Breast epithelium (tissue), 4 donors: ENCODE results near the gene TP53I11. TPM values are rescaled to one million over a fixed set of nuclear protein-coding genes. Genes with fewer than 3 reads are reported as not detected.

ENCODE experiments used
- DNase-seq, 2 donors: peaks; one replicate each; pipeline ENCODE4 v3.0.0-alpha.2; 2019; ENCODE audit warnings: low spot score in 2 of 2
- H3K27ac ChIP-seq, 2 donors: fragments of 200-600 bp; sonication (generic) in 1 of 2; one replicate each; pipeline ENCODE4 v1.5.1; 2016 to 2019; ENCODE audit warnings: mild to moderate bottlenecking in 1 of 2
- H3K27me3 ChIP-seq, 2 donors: fragments of 200-600 bp; sonication (generic) in 1 of 2; one replicate each; pipeline versions ENCODE4 v1.5.1 to v1.6.0; 2017 to 2019; ENCODE audit warnings: control low read depth in 1 of 2, mild to moderate bottlenecking in 1 of 2
- H3K36me3 ChIP-seq: fragments of 200-600 bp; one replicate; pipeline ENCODE4 v1.5.1; 2019
- H3K4me1 ChIP-seq, 2 donors: fragments of 200-600 bp; sonication (generic); one replicate each; pipeline ENCODE4 v1.5.1; 2016 to 2019; ENCODE audit warnings: control low read depth in 1 of 2
- H3K4me3 ChIP-seq, 3 donors: fragments of 200-600 bp; sonication (generic); 1 replicate in 2 of 3; 2 replicates in 1 of 3; pipeline ENCODE4 v1.5.1; 2016 to 2019; ENCODE audit warnings: mild to moderate bottlenecking in 3 of 3, moderate library complexity in 2 of 3
- H3K9me3 ChIP-seq, 2 donors: fragments of 200-600 bp; sonication (generic) in 1 of 2; one replicate each; pipeline ENCODE4 v1.5.1; 2016 to 2019; ENCODE audit warnings: control low read depth in 1 of 2
- POLR2A ChIP-seq: fragments of 450-650 bp; IDR thresholded peaks from one replicate; pipeline ENCODE4 v1.6.1; 2016; ENCODE audit warnings: antibody characterized with exemption, mild to moderate bottlenecking, moderate library complexity
- POLR2AphosphoS5 ChIP-seq, 3 donors: sonication (generic); formaldehyde crosslinking; IDR thresholded peaks; one replicate each; pipeline ENCODE4 v1.6.1; 2017; ENCODE audit warnings: antibody characterized with exemption in 3 of 3
- intact Hi-C: fragments of 100-400 bp; cut with DNase I; formaldehyde crosslinking; loops from one replicate; pipeline ENCODE4 v1.15.1; 2023; ENCODE audit warnings: low total_unique reads
- total RNA-seq, 3 donors: library from RNA; depleted of rRNA; stranded (reverse); fragments of >200 nt; gene quantifications; one replicate each; pipeline ENCODE4 v1.1.0, GENCODE V29; 2016
- TF ChIP-seq, protein P1 (sequence below), 3 donors: fragments of 450-650 bp; IDR thresholded peaks; one replicate each; pipeline ENCODE4 v1.5.1; 2016 to 2017; ENCODE audit warnings: antibody characterized with exemption in 3 of 3, mild to moderate bottlenecking in 3 of 3, moderate library complexity in 3 of 3

Gene TP53I11
- total RNA-seq, 3 donors from 2014 or later = 30.7 to 91.1 (median 75.7) TPM

DNA sequence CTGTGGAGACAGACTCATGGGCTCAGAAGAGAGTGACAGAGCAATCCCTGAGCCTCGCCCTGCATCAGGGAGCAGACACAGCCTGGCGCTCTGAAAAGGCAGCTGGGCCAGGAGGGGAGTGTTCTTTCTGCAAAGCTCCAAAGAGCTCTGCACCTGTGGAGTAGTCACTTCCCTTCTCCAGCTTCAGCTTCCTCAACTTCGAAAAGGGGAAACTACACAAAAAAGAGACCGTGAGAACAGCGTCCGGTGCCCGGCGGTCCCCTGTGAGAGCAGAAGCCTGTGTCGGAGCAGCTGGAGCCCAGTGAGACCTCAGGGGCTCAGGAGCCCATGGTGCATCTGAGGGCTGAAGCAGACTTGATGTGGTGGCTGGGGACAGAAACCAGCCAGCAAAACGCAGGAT, 35.1 kb downstream of the TP53I11 start:
- intact Hi-C loops = loop anchor here (10.0 kb wide), 2 partner anchors 191 to 291 kb away; partner anchors contain the start of gene TSPAN18
- no peaks in the 10 kb centered on the region for H3K9me3 ChIP-seq
- no peak for TF ChIP-seq POLR2AphosphoS5 (IDR thresholded peaks at IDR 0.05)
- no peak for TF ChIP-seq POLR2A
- TF ChIP-seq, protein P1, sequence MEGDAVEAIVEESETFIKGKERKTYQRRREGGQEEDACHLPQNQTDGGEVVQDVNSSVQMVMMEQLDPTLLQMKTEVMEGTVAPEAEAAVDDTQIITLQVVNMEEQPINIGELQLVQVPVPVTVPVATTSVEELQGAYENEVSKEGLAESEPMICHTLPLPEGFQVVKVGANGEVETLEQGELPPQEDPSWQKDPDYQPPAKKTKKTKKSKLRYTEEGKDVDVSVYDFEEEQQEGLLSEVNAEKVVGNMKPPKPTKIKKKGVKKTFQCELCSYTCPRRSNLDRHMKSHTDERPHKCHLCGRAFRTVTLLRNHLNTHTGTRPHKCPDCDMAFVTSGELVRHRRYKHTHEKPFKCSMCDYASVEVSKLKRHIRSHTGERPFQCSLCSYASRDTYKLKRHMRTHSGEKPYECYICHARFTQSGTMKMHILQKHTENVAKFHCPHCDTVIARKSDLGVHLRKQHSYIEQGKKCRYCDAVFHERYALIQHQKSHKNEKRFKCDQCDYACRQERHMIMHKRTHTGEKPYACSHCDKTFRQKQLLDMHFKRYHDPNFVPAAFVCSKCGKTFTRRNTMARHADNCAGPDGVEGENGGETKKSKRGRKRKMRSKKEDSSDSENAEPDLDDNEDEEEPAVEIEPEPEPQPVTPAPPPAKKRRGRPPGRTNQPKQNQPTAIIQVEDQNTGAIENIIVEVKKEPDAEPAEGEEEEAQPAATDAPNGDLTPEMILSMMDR (IDR thresholded peaks at IDR 0.05) = no peak
- no peak overlapping the region for H3K27ac ChIP-seq
- no peaks in the 10 kb centered on the region for H3K36me3 ChIP-seq
- no peaks in the 10 kb centered on the region for H3K4me1 ChIP-seq
- no peaks in the 10 kb centered on the region for H3K27me3 ChIP-seq
- DNase-seq = no peak
- no peak overlapping the region for H3K4me3 ChIP-seq

DNA sequence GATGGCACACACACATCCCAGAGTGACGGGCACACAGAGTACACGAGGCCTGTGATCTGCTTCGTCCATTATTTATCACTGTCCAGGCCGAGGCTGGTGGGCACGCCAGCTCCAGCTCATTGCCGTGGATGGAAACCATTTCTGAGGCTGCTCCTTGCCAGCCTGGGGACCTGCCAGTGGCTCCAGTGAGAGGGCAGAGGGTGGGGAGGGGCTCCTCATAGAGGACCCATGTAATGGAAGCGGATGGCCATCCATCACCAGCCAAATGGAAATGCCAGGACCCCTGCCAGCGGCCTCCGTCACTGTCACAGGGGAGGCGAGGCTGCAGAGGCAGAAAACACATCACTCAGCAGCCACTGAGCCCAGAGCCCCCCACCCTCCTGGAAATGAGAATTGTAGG, 35.7 kb downstream of the TP53I11 start:
- H3K4me3 ChIP-seq = no peak overlapping the region
- no peaks in the 10 kb centered on the region for H3K36me3 ChIP-seq
- no peak overlapping the region for H3K27ac ChIP-seq
- no peak for DNase-seq
- no peaks in the 10 kb centered on the region for H3K4me1 ChIP-seq
- no peak for TF ChIP-seq POLR2AphosphoS5 (IDR thresholded peaks at IDR 0.05)
- H3K27me3 ChIP-seq = no peaks in the 10 kb centered on the region
- intact Hi-C loops = loop anchor here (10.0 kb wide), 2 partner anchors 190 to 290 kb away; partner anchors contain the start of gene TSPAN18
- no peaks in the 10 kb centered on the region for H3K9me3 ChIP-seq

- no peaks in the 10 kb centered on the region for H3K27me3 ChIP-seq
- no peaks in the 10 kb centered on the region for H3K36me3 ChIP-seq
- no peak for TF ChIP-seq POLR2A
- TF ChIP-seq POLR2AphosphoS5 (IDR thresholded peaks at IDR 0.05) = no peak
- TF ChIP-seq, protein P1 (IDR thresholded peaks at IDR 0.05) = no peak
- no peak for DNase-seq
- intact Hi-C loops = loop anchor here (10.0 kb wide), 2 partner anchors 189 to 289 kb away; partner anchors contain the start of gene TSPAN18
- H3K4me1 ChIP-seq = no peaks in the 10 kb centered on the region
- H3K4me3 ChIP-seq = no peak overlapping the region
- no peak overlapping the region for H3K27ac ChIP-seq
- H3K9me3 ChIP-seq = no peaks in the 10 kb centered on the region
These were observed 36.6 kb downstream of the TP53I11 start for GRCh38 chr11:44914105-44914504.

- no peak for TF ChIP-seq POLR2AphosphoS5 (IDR thresholded peaks at IDR 0.05)
- intact Hi-C loops = loop anchor here (10.0 kb wide), 2 partner anchors 189 to 289 kb away; partner anchors contain the start of gene TSPAN18
- Histone ChIP-seq H3K4me3 (no peak overlapping the region), H3K36me3 (no peaks in the 10 kb centered on the region), H3K27ac (no peak overlapping the region), H3K4me1 (no peaks in the 10 kb centered on the region), H3K9me3 (no peaks in the 10 kb centered on the region), H3K27me3 (no peaks in the 10 kb centered on the region)
- no peak for DNase-seq
These were observed 37.2 kb downstream of the TP53I11 start for GRCh38 chr11:44913502-44913901.

- no peaks in the 10 kb centered on the region for H3K9me3 ChIP-seq
- no peak for DNase-seq
- no peaks in the 10 kb centered on the region for H3K36me3 ChIP-seq
- H3K4me3 ChIP-seq = no peak overlapping the region
- no peaks in the 10 kb centered on the region for H3K27me3 ChIP-seq
- H3K4me1 ChIP-seq = no peaks in the 10 kb centered on the region
- H3K27ac ChIP-seq = no peak overlapping the region
- TF ChIP-seq, protein P1 (IDR thresholded peaks at IDR 0.05) = no peak
- no peak for TF ChIP-seq POLR2AphosphoS5 (IDR thresholded peaks at IDR 0.05)
- no peak for TF ChIP-seq POLR2A
- intact Hi-C loops = loop anchor here (10.0 kb wide), 2 partner anchors 188 to 288 kb away; partner anchors contain the start of gene TSPAN18
These were observed 38.3 kb downstream of the TP53I11 start for GRCh38 chr11:44912270-44912987.
